ENCODE data around the gene KRTAP10-1. TPM values are rescaled to one million over a fixed set of nuclear protein-coding genes. Genes with fewer than 3 reads are reported as not detected.

KRTAP10-1 gene
- total and polyA plus RNA-seq, 2 of the 13 experiments (the other 11 are each of a cell fraction or from before 2014, with no cell fraction given), result not detected

- no peak for TF ChIP-seq PLSCR1 (CRISPR knock-in tag; IDR thresholded peaks at IDR 0.05; ENCODE audit: borderline replicate concordance)
- peak; percentile 48; the same call in 1 of the 2 replicates for TF ChIP-seq ZNF317 (CRISPR knock-in tag; IDR thresholded peaks at IDR 0.05)
- TF ChIP-seq ZMYM4 (CRISPR knock-in tag; IDR thresholded peaks at IDR 0.05), result no peak
- TF ChIP-seq SMYD3 (CRISPR knock-in tag; IDR thresholded peaks at IDR 0.05), result no peak
- TF ChIP-seq ZUFSP (CRISPR knock-in tag; IDR thresholded peaks at IDR 0.05; ENCODE audit: borderline replicate concordance), result no peak
- TF ChIP-seq ARNT2 (CRISPR knock-in tag; IDR thresholded peaks at IDR 0.05; ENCODE audit: low read depth), result no peak
- no peak for TF ChIP-seq ZNF3 (CRISPR knock-in tag; IDR thresholded peaks at IDR 0.05)
- no peak for TF ChIP-seq ZHX1 (CRISPR knock-in tag; IDR thresholded peaks at IDR 0.05; ENCODE audit: low read depth)
- no peak for TF ChIP-seq CREBL2 (CRISPR knock-in tag; IDR thresholded peaks at IDR 0.05; ENCODE audit: borderline replicate concordance)
- TF ChIP-seq ZBTB38 (CRISPR knock-in tag; IDR thresholded peaks at IDR 0.05), result no peak
- TF ChIP-seq SNAPC2 (CRISPR knock-in tag; IDR thresholded peaks at IDR 0.05), result no peak
- peak; percentile 35; the same call in 1 of the 2 replicates for TF ChIP-seq ZNF232 (CRISPR knock-in tag; IDR thresholded peaks at IDR 0.05; ENCODE audit: borderline replicate concordance)
- peak; percentile 87 for TF ChIP-seq ZNF605 (CRISPR knock-in tag; IDR thresholded peaks at IDR 0.05)
- TF ChIP-seq AFF4 (CRISPR knock-in tag; IDR thresholded peaks at IDR 0.05), result no peak
- no peak for TF ChIP-seq ZBTB34 (CRISPR knock-in tag; IDR thresholded peaks at IDR 0.05)
- peak; percentile 52; the same call in 1 of the 2 replicates for TF ChIP-seq ZNF235 (CRISPR knock-in tag; IDR thresholded peaks at IDR 0.05; ENCODE audit: borderline replicate concordance)
- no peak for TF ChIP-seq MTF2 (CRISPR knock-in tag; IDR thresholded peaks at IDR 0.05; ENCODE audit: borderline replicate concordance)
- TF ChIP-seq GTF3A (CRISPR knock-in tag; conservative IDR thresholded peaks at IDR 0.05), result no peak
These were observed 29.3 kb downstream of the KRTAP10-1 start (continued) for GRCh38 chr21:44510508-44511218.

Measured in HepG2 (cell line).